LNCaP clone FGC (cell line): Measurements from ENCODE around the gene RNASE11.
A peak's percentile ranks its signal among the peaks of the same experiment; 100 is the strongest.
"Not testable (repeated sequence)": the region's sequence is repeated elsewhere in the genome, so short reads cannot be mapped to it uniquely, and the experiment has no call there.

Experiments used
- DNase-seq: peaks from one replicate; pipeline ENCODE4 v3.0.0-alpha.2; 2011; ENCODE audit warnings: low read depth
- H3K4me3 ChIP-seq: 2 replicates; pipeline ENCODE4 v1.5.1; 2011; ENCODE audit warnings: mild to moderate bottlenecking, low read depth, low read length, control low read depth
- CTCF ChIP-seq: IDR thresholded peaks from 2 replicates; pipeline ENCODE4 v1.5.1; 2012; ENCODE audit warnings: mild to moderate bottlenecking; ENCODE audit not compliant: control insufficient read depth, insufficient read depth; ENCODE audit errors: extremely low read depth

Gene RNASE11

GRCh38 chr14:20620798-20621478 lies 33.1 kb upstream of the RNASE11 start:
- peak; percentile 74 for DNase-seq
- no peak overlapping the region for H3K4me3 ChIP-seq
- TF ChIP-seq CTCF, result no peak

GRCh38 chr14:20619688-20620087 lies 31.9 kb upstream of the RNASE11 start:
- H3K4me3 ChIP-seq, DNase-seq: not testable (repeated sequence)

GRCh38 chr14:20618271-20618749 lies 30.5 kb upstream of the RNASE11 start:
- TF ChIP-seq CTCF, result no peak
- no peak overlapping the region for H3K4me3 ChIP-seq
- no peak for DNase-seq

DNA sequence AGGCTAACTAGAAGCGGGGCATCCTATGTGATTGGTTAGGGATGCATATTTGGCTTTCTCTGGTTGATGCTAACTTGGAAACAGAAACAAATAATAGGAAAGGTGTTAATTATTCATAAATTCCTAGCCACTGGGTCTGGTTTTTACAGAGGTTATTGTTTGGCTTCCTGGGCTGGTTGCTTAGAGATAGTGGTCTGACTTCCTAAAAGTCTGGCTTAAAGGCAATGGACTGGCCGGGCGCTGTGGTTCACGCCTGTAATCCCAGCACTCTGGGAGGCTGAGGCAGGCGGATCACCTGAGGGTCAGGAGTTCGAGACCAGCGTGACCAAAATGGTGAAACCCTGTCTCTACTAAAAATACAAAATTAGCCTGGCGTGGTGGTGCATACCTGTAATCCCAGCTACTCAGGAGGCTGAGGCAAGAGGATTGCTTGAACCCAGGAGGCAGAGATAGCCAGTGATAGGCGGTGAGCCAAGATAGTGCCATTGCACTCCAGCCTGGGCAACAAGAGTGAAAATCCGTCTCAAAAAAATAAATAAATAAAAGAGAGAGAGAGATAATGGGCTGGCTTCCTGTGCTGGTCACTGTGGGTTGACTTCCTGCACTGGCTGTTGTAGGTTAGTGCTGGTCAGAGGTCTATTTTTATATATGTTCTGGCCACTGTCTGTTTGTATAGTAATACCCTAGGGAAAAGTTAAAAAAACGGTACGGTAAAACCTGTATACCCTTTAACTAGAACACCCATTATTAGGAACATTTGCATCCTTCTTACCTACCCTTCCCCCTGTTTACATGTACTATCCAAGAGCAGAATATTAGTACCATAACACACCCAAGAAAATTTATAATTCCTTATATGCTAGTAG lies 29.6 kb upstream of the RNASE11 start:
- no peak overlapping the region for H3K4me3 ChIP-seq
- DNase-seq, result no peak

GRCh38 chr14:20615996-20616395 lies 28.2 kb upstream of the RNASE11 start:
- TF ChIP-seq CTCF, result no peak
- no peak for DNase-seq
- no peak overlapping the region for H3K4me3 ChIP-seq

More for the DNA sequence above, 29.6 kb upstream of the RNASE11 start:
- no peak for TF ChIP-seq CTCF

GRCh38 chr14:20614038-20614840 lies 26.4 kb upstream of the RNASE11 start:
- H3K4me3 ChIP-seq, result peak overlapping the region; percentile 66
- no peak for DNase-seq
- no peak for TF ChIP-seq CTCF
